BE2C (cell line): ENCODE data around the gene GRK4.
A peak's percentile ranks its signal among the peaks of the same experiment; 100 is the strongest.

ENCODE experiments used
- DNase-seq: peaks from one replicate; pipeline ENCODE4 v3.0.0-alpha.2; 2020
- H3K27me3 ChIP-seq: fragments of 250-450 bp; sonication (Bioruptor Pico); 2 replicates; pipeline ENCODE4 v1.5.1; 2020; ENCODE audit warnings: mild to moderate bottlenecking
- H3K36me3 ChIP-seq: fragments of 250-450 bp; sonication (Bioruptor Pico); 2 replicates; pipeline ENCODE4 v1.5.1; 2020; ENCODE audit warnings: mild to moderate bottlenecking
- H3K4me1 ChIP-seq: fragments of 250-450 bp; sonication (Bioruptor Pico); 2 replicates; pipeline ENCODE4 v1.5.1; 2020
- H3K4me3 ChIP-seq: 2 replicates; pipeline ENCODE4 v1.5.1; 2011; ENCODE audit warnings: low read depth, low read length
- H3K9me3 ChIP-seq: fragments of 250-450 bp; sonication (Bioruptor Pico); 2 replicates; pipeline ENCODE4 v1.5.1; 2020
- TF ChIP-seq, protein P1 (sequence below): IDR thresholded peaks from 2 replicates; pipeline ENCODE4 v1.5.1; 2012; ENCODE audit warnings: mild to moderate bottlenecking, low read depth, low read length

Gene GRK4

DNA sequence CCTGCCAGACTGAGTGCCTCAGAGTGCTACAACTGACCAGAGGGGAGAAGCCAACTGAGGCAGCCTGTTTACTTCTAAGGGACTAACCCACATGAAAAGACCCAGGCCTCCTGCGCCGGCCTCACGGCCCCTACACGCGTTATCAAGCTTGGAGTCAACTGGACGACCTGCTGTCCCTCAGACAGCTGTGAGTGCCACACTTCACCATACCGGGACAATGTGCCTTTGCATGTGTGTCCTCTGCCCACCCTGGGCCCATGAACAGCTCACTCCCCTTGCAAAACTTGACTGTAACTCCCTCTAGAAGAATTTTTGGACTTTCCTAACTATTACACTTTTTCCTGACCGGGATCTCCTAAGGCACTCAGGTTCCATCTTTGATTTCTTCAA is 2.0 kb upstream of the GRK4 start:
- H3K27me3 ChIP-seq: no peaks in the 10 kb centered on the region
- H3K9me3 ChIP-seq: no peaks in the 10 kb centered on the region
- peaks cover 45% of the 10 kb centered on the region for H3K36me3 ChIP-seq
- DNase-seq: peak; percentile 47
- TF ChIP-seq, protein P1, sequence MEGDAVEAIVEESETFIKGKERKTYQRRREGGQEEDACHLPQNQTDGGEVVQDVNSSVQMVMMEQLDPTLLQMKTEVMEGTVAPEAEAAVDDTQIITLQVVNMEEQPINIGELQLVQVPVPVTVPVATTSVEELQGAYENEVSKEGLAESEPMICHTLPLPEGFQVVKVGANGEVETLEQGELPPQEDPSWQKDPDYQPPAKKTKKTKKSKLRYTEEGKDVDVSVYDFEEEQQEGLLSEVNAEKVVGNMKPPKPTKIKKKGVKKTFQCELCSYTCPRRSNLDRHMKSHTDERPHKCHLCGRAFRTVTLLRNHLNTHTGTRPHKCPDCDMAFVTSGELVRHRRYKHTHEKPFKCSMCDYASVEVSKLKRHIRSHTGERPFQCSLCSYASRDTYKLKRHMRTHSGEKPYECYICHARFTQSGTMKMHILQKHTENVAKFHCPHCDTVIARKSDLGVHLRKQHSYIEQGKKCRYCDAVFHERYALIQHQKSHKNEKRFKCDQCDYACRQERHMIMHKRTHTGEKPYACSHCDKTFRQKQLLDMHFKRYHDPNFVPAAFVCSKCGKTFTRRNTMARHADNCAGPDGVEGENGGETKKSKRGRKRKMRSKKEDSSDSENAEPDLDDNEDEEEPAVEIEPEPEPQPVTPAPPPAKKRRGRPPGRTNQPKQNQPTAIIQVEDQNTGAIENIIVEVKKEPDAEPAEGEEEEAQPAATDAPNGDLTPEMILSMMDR: no peak
- no peaks in the 10 kb centered on the region for H3K4me1 ChIP-seq
- peak overlapping the region; percentile 84 for H3K4me3 ChIP-seq

DNA sequence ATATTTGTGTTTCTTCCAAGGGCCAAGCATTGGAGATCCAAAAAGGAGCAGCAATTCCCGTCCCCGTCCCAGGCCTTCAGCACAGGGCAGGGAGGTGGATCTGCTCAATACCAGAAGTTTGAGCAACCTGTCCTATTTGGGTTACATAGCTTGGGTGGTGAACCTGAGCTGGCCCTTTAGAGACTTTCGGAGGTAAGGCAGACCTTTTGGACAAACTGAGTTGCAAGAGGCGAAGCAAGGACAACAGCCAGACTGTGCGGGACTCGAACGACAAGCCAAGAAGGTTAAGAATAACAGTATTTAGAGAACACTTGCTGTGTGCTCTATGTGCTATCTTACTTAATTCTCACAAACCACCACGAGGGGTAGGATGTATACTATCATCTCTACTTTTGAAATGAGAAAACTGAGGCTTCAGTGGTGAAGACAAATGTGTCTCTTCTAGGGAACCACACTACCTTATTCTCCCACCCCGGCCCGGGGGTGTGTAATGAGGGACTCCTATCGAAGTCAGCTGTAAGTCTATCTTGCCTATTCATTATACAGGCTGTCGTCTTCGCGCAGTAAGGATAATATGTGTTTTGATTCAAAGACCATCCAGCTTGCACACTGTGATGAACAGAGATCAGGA is 1.4 kb upstream of the GRK4 start:
- Histone ChIP-seq H3K9me3 (no peaks in the 10 kb centered on the region), H3K36me3 (peaks cover 40% of the 10 kb centered on the region), H3K27me3 (no peaks in the 10 kb centered on the region), H3K4me3 (peak overlapping the region; percentile 84), H3K4me1 (no peaks in the 10 kb centered on the region)
- DNase-seq: no peak
- TF ChIP-seq, protein P1: peak; percentile 10

DNA sequence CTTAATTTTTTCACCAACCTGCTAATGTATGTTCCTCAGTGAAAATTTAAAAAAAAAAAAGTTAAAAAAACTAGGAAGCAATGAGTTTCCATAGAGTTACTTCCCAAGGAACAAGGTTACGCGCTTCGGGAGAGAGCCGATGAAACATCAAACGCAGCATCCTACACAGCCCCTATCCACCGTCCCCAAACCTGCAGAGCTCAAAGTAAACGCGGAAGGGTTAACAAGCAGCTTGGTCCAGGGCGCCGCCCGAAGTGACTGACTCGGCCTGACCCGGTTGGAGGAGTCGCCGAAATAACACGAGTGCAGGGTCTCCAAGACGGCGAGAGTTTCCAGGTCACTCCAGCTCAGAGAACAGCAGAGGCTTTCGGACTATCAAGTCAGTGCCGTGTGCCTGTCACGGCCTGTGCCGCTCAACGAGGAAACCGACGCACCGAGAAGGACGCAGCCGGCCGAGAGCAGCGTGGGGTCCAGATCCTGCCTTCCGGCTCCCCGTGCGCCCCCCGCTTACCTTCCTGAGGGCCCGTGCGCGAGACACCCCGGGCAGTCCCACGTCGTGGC is 677 bp upstream of the GRK4 start:
- H3K27me3 ChIP-seq: no peaks in the 10 kb centered on the region
- no peak for DNase-seq
- H3K4me3 ChIP-seq: peak overlapping the region; percentile 84
- H3K36me3 ChIP-seq: peaks cover 32% of the 10 kb centered on the region
- no peaks in the 10 kb centered on the region for H3K9me3 ChIP-seq
- TF ChIP-seq, protein P1: no peak
- no peaks in the 10 kb centered on the region for H3K4me1 ChIP-seq

DNA sequence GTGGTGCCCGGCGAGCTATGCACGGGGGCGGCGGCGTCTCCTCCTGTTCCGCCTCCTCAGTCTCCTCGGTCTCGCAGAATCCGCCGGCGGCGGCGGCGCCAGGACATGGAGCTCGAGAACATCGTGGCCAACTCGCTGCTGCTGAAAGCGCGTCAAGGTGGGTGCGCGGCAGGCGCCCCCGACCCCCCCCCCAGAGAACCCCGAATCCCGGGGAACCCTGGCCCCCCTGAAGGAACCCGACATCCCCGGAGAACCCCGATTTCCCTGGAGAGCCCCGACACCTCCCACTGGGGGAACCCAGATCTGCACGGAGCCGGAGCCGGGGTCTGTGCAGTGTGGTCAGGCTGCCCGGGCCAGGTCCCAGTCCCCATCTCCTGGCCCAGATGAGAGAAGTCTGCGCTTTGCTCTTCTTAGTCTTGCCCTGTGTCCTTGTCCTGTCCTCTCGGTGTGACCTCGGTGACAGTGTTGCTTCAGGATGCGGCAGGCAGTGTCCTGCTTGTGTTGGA is 648 bp downstream of the GRK4 start:
- peak overlapping the region; percentile 84 for H3K4me3 ChIP-seq
- TF ChIP-seq, protein P1: no peak
- H3K4me1 ChIP-seq: no peaks in the 10 kb centered on the region
- DNase-seq: no peak
- H3K9me3 ChIP-seq: no peaks in the 10 kb centered on the region
- peaks cover 19% of the 10 kb centered on the region for H3K36me3 ChIP-seq
- no peaks in the 10 kb centered on the region for H3K27me3 ChIP-seq

DNA sequence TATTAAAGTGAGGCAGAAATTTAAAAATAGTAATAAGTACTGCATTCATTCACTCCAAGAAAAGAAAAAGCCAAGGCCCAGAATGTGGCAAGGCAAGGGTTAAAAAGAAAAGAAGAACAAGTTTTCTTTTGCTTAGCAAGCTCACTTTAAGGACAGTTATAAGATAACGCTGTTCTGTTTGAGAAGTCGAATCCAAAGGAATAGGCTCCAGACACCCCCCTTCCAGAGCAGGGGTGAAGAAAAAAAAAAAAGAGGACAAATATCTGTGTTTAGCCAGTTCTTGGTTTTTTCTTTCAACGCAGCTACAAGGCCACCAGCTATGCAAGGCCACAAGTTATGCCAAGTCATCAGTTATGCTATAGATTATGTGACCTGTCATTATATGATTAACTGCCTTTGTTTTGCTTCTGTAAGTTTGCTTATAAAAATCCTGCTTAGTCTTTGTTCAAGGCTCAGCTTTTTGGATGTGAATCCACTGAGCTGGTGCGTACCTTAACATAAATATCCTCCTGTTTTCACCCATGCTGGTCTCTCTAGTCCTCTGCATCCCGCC is 1.4 kb downstream of the GRK4 start:
- TF ChIP-seq, protein P1: no peak
- H3K9me3 ChIP-seq: no peaks in the 10 kb centered on the region
- H3K4me1 ChIP-seq: no peaks in the 10 kb centered on the region
- no peak for DNase-seq
- H3K36me3 ChIP-seq: peaks cover 14% of the 10 kb centered on the region
- H3K27me3 ChIP-seq: no peaks in the 10 kb centered on the region
- H3K4me3 ChIP-seq: peak overlapping the region; percentile 84

DNA sequence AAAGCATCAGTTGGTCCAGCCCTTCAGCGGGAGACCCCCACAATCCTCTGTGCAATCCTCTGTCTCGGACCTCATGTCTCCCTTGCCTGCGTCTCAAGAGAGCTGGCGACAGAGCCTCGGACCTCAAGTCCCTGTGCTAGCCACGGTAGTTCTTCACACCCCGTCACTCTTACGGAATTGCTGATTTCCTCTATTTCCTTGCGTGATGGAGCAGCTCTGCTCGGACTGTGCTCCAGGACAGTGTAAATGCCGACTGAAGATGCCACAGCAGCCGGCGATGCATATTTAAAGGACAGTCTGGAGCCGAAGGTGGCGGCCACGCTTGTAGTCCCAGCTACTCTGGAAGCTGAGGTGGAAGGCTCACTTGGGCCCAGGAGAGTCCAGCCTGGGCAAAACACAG is 1.9 kb downstream of the GRK4 start:
- Histone ChIP-seq H3K4me3 (no peak overlapping the region), H3K9me3 (no peaks in the 10 kb centered on the region), H3K27me3 (no peaks in the 10 kb centered on the region), H3K4me1 (no peaks in the 10 kb centered on the region), H3K36me3 (peaks cover 9% of the 10 kb centered on the region)
- no peak for DNase-seq
- TF ChIP-seq, protein P1: no peak
